ENCODE measurements around the gene ANKRD11.
"Not testable (repeated sequence)": the region's sequence is repeated elsewhere in the genome, so short reads cannot be mapped to it uniquely, and the experiment has no call there.

Gene ANKRD11

GRCh38 chr16:89478576-89479221 is 11.7 kb downstream of the ANKRD11 start:
- no peak for DNase-seq (ENCODE audit: low read depth)

- no peak for DNase-seq (ENCODE audit: low read depth)
Measured at GRCh38 chr16:89476811-89477261, 13.5 kb downstream of the ANKRD11 start.

GRCh38 chr16:89476379-89476778 is 14.0 kb downstream of the ANKRD11 start:
- no peak for DNase-seq (ENCODE audit: low read depth)

- no peak for DNase-seq (ENCODE audit: low read depth)
Measured at GRCh38 chr16:89475144-89475543, 15.2 kb downstream of the ANKRD11 start.

- DNase-seq (ENCODE audit: low read depth): no peak
Measured at GRCh38 chr16:89473791-89474414, 16.5 kb downstream of the ANKRD11 start.

- no peak for DNase-seq (ENCODE audit: low read depth)
Measured at GRCh38 chr16:89473136-89473712, 17.1 kb downstream of the ANKRD11 start.

GRCh38 chr16:89472711-89473075 is 17.7 kb downstream of the ANKRD11 start:
- DNase-seq (ENCODE audit: low read depth): no peak

- DNase-seq (ENCODE audit: low read depth): no peak
Measured at GRCh38 chr16:89467382-89467781, 23.0 kb downstream of the ANKRD11 start.

- no peak for DNase-seq (ENCODE audit: low read depth)
Measured at GRCh38 chr16:89466920-89467319, 23.4 kb downstream of the ANKRD11 start.

GRCh38 chr16:89463312-89463711 is 27.0 kb downstream of the ANKRD11 start:
- not testable (repeated sequence) for DNase-seq (ENCODE audit: low read depth)

GRCh38 chr16:89462639-89463038 is 27.7 kb downstream of the ANKRD11 start:
- DNase-seq (ENCODE audit: low read depth): not testable (repeated sequence)

GRCh38 chr16:89461890-89462289 is 28.5 kb downstream of the ANKRD11 start:
- DNase-seq (ENCODE audit: low read depth): not testable (repeated sequence)

- DNase-seq (ENCODE audit: low read depth): no peak
Measured at GRCh38 chr16:89460556-89460955, 29.8 kb downstream of the ANKRD11 start.

- DNase-seq (ENCODE audit: low read depth): no peak
Measured at GRCh38 chr16:89458967-89459366, 31.4 kb downstream of the ANKRD11 start.

GRCh38 chr16:89458551-89458950 is 31.8 kb downstream of the ANKRD11 start:
- DNase-seq (ENCODE audit: low read depth): peak; percentile 31

- DNase-seq (ENCODE audit: low read depth): no peak
Measured at GRCh38 chr16:89456419-89456959, 33.9 kb downstream of the ANKRD11 start.

GRCh38 chr16:89455692-89456091 is 34.7 kb downstream of the ANKRD11 start:
- no peak for DNase-seq (ENCODE audit: low read depth)

GRCh38 chr16:89455178-89455577 is 35.2 kb downstream of the ANKRD11 start:
- no peak for DNase-seq (ENCODE audit: low read depth)

GRCh38 chr16:89454378-89455125 is 35.8 kb downstream of the ANKRD11 start:
- DNase-seq (ENCODE audit: low read depth): not testable (repeated sequence)

GRCh38 chr16:89453501-89454321 is 36.6 kb downstream of the ANKRD11 start:
- DNase-seq (ENCODE audit: low read depth): no peak

- no peak for DNase-seq (ENCODE audit: low read depth)
Measured at GRCh38 chr16:89452925-89453324, 37.4 kb downstream of the ANKRD11 start.

- DNase-seq (ENCODE audit: low read depth): no peak
Measured at GRCh38 chr16:89452241-89452640, 38.1 kb downstream of the ANKRD11 start.
